Astrocyte (in vitro differentiated cells and primary cell): ENCODE results near the gene BHLHE23. TPM values are rescaled to one million over a fixed set of nuclear protein-coding genes. Genes with fewer than 3 reads are reported as not detected.

Source experiments
- DNase-seq: peaks from one replicate; pipeline ENCODE4 v3.0.0-alpha.2; 2010; ENCODE audit warnings: low read depth
- FAIRE-seq: peaks from 2 replicates; lab custom pipeline; 2011; peaks lifted over from hg19 to GRCh38; lab: Jason Lieb, UNC
- H2AFZ ChIP-seq: 2 replicates; pipeline ENCODE4 v1.6.0; 2012; ENCODE audit warnings: low read depth, low read length, inconsistent platforms
- H3K27ac ChIP-seq: 2 replicates; pipeline ENCODE4 v1.5.1; 2011; ENCODE audit warnings: low read depth, low read length, inconsistent platforms
- H3K27me3 ChIP-seq: 2 replicates; pipeline ENCODE4 v1.6.0; 2011; ENCODE audit warnings: low read length, inconsistent platforms; ENCODE audit not compliant: insufficient read depth
- H3K36me3 ChIP-seq: 2 replicates; pipeline ENCODE4 v1.5.1; 2011; ENCODE audit warnings: low read length, inconsistent platforms; ENCODE audit not compliant: insufficient read depth
- H3K4me1 ChIP-seq: 2 replicates; pipeline ENCODE4 v1.5.1; 2011; ENCODE audit warnings: low read length, inconsistent platforms; ENCODE audit not compliant: insufficient read depth
- H3K4me2 ChIP-seq: 2 replicates; pipeline ENCODE4 v1.6.0; 2012; ENCODE audit warnings: low read length, inconsistent platforms
- H3K4me3 ChIP-seq: 2 replicates; pipeline ENCODE4 v1.5.1; 2011; ENCODE audit warnings: low read depth, mild to moderate bottlenecking, low read length, inconsistent platforms; ENCODE audit not compliant: insufficient read depth
- H3K79me2 ChIP-seq: 2 replicates; pipeline ENCODE4 v1.6.0; 2012; ENCODE audit warnings: mild to moderate bottlenecking, low read length, inconsistent platforms; ENCODE audit not compliant: insufficient read depth
- H3K9ac ChIP-seq: 2 replicates; pipeline ENCODE4 v1.6.0; 2012; ENCODE audit warnings: mild to moderate bottlenecking, low read length, inconsistent platforms
- H3K9me3 ChIP-seq: 2 replicates; pipeline ENCODE4 v1.5.1; 2012; ENCODE audit warnings: low read depth, mild to moderate bottlenecking, low read length, inconsistent platforms; ENCODE audit not compliant: insufficient read depth
- H4K20me1 ChIP-seq: 2 replicates; pipeline ENCODE4 v1.6.0; 2012; ENCODE audit warnings: low read length, inconsistent platforms; ENCODE audit not compliant: insufficient read depth
- H3K27ac Mint-ChIP-seq: one replicate; pipeline ENCODE4 v1.8.0; 2021; ENCODE audit warnings: mild to moderate bottlenecking, mixed read lengths; ENCODE audit not compliant: unreplicated experiment
- H3K27me3 Mint-ChIP-seq: one replicate; pipeline ENCODE4 v1.8.0; 2021; ENCODE audit warnings: low read depth, mixed read lengths; ENCODE audit not compliant: unreplicated experiment
- H3K36me3 Mint-ChIP-seq: one replicate; pipeline ENCODE4 v1.8.0; 2021; ENCODE audit warnings: low read depth, mixed read lengths; ENCODE audit not compliant: unreplicated experiment
- H3K4me1 Mint-ChIP-seq: one replicate; pipeline ENCODE4 v1.8.0; 2021; ENCODE audit warnings: low read depth, mixed read lengths; ENCODE audit not compliant: unreplicated experiment
- H3K4me3 Mint-ChIP-seq: one replicate; pipeline ENCODE4 v1.8.0; 2021; ENCODE audit warnings: mild to moderate bottlenecking, moderate library complexity, mixed read lengths; ENCODE audit not compliant: unreplicated experiment
- H3K9me3 Mint-ChIP-seq: one replicate; pipeline ENCODE4 v1.8.0; 2021; ENCODE audit warnings: mild to moderate bottlenecking, mixed read lengths; ENCODE audit not compliant: unreplicated experiment
- CTCF ChIP-seq: IDR thresholded peaks from 2 replicates; pipeline ENCODE4 v1.5.1; 2011; ENCODE audit warnings: low read depth, mild to moderate bottlenecking, inconsistent platforms, low read length, moderate library complexity; ENCODE audit not compliant: insufficient read depth
- EZH2 ChIP-seq: IDR thresholded peaks from 2 replicates; pipeline ENCODE4 v1.6.1; 2012; ENCODE audit warnings: mild to moderate bottlenecking, low read length, inconsistent platforms; ENCODE audit not compliant: insufficient read depth
- total RNA-seq: library from RNA; stranded (reverse); gene quantifications from 2 replicates; pipeline ENCODE4 v1.2.1, GENCODE V29; 2021

Gene BHLHE23
- total RNA-seq, 1 donor from 2014 or later = not detected

GRCh38 chr20:63014710-63015109 lies 7.9 kb upstream of the BHLHE23 start:
- H3K36me3 ChIP-seq = no peaks in the 10 kb centered on the region
- H3K4me1 Mint-ChIP-seq = peaks cover 5% of the 10 kb centered on the region
- H3K9me3 Mint-ChIP-seq = peaks cover 4% of the 10 kb centered on the region
- TF ChIP-seq EZH2 (peak; percentile 59), CTCF (no peak)
- H2AFZ ChIP-seq = no peak overlapping the region
- peaks cover 9% of the 10 kb centered on the region for H3K9me3 ChIP-seq
- peaks cover 31% of the 10 kb centered on the region for H3K27me3 Mint-ChIP-seq
- no peaks in the 10 kb centered on the region for H4K20me1 ChIP-seq
- no peak overlapping the region for H3K4me2 ChIP-seq
- H3K27me3 ChIP-seq = peaks cover 54% of the 10 kb centered on the region
- DNase-seq = no peak
- no peak overlapping the region for H3K4me3 ChIP-seq
- no peak for FAIRE-seq
- H3K27ac ChIP-seq = no peak overlapping the region
- peak overlapping the region; percentile 47 for H3K27ac Mint-ChIP-seq
- H3K4me3 Mint-ChIP-seq = peak overlapping the region; percentile 81
- H3K4me1 ChIP-seq = peaks cover 2% of the 10 kb centered on the region
- H3K36me3 Mint-ChIP-seq = no peaks in the 10 kb centered on the region
- no peaks in the 10 kb centered on the region for H3K79me2 ChIP-seq
- no peak overlapping the region for H3K9ac ChIP-seq

GRCh38 chr20:63014287-63014686 lies 7.5 kb upstream of the BHLHE23 start:
- Histone ChIP-seq H4K20me1 (no peaks in the 10 kb centered on the region), H3K4me2 (no peak overlapping the region), H3K27me3 (peaks cover 54% of the 10 kb centered on the region), H3K79me2 (no peaks in the 10 kb centered on the region), H3K4me1 (peaks cover 2% of the 10 kb centered on the region), H3K9ac (no peak overlapping the region), H3K4me3 (no peak overlapping the region), H3K9me3 (peaks cover 9% of the 10 kb centered on the region), H3K36me3 (no peaks in the 10 kb centered on the region), H3K27ac (no peak overlapping the region), H2AFZ (no peak overlapping the region)
- TF ChIP-seq CTCF (no peak), EZH2 (no peak)
- H3K4me3 Mint-ChIP-seq = peak overlapping the region; percentile 20
- H3K36me3 Mint-ChIP-seq = no peaks in the 10 kb centered on the region
- H3K27ac Mint-ChIP-seq = no peak overlapping the region
- FAIRE-seq (no peak), DNase-seq (no peak)
- H3K9me3 Mint-ChIP-seq = peaks cover 4% of the 10 kb centered on the region
- peaks cover 5% of the 10 kb centered on the region for H3K4me1 Mint-ChIP-seq
- H3K27me3 Mint-ChIP-seq = peaks cover 29% of the 10 kb centered on the region

GRCh38 chr20:63013207-63013606 lies 6.4 kb upstream of the BHLHE23 start:
- Histone ChIP-seq H3K4me1 (peaks cover 2% of the 10 kb centered on the region), H3K9me3 (peaks cover 9% of the 10 kb centered on the region), H3K27ac (no peak overlapping the region), H3K4me3 (no peak overlapping the region), H4K20me1 (peaks cover 4% of the 10 kb centered on the region), H3K9ac (no peak overlapping the region), H3K27me3 (peaks cover 60% of the 10 kb centered on the region), H3K79me2 (no peaks in the 10 kb centered on the region), H2AFZ (no peak overlapping the region), H3K36me3 (no peaks in the 10 kb centered on the region), H3K4me2 (no peak overlapping the region)
- no peak for DNase-seq
- peaks cover 35% of the 10 kb centered on the region for H3K27me3 Mint-ChIP-seq
- no peak overlapping the region for H3K4me3 Mint-ChIP-seq
- H3K9me3 Mint-ChIP-seq = peaks cover 6% of the 10 kb centered on the region
- no peak overlapping the region for H3K27ac Mint-ChIP-seq
- peaks cover 5% of the 10 kb centered on the region for H3K4me1 Mint-ChIP-seq
- TF ChIP-seq EZH2 (no peak), CTCF (no peak)
- H3K36me3 Mint-ChIP-seq = no peaks in the 10 kb centered on the region
- no peak for FAIRE-seq
